Activated T-cell treated with anti-CD3 and anti-CD28 coated beads for 48 hours (primary cell): ENCODE results near the gene ST6GALNAC1.

Source experiments
- DNase-seq: peaks from one replicate; pipeline ENCODE4 v3.0.0-alpha.2; 2020; ENCODE audit warnings: low read depth

Gene ST6GALNAC1

GRCh38 chr17:76577876-76578275 is 65.7 kb downstream of the ST6GALNAC1 start:
- DNase-seq: no peak

- DNase-seq: no peak
These were observed 67.4 kb downstream of the ST6GALNAC1 start for GRCh38 chr17:76576189-76576588.

GRCh38 chr17:76575570-76575969 is 68.0 kb downstream of the ST6GALNAC1 start:
- no peak for DNase-seq
